ENCODE results near the gene C15orf39.
A peak's percentile ranks its signal among the peaks of the same experiment; 100 is the strongest.

DNA sequence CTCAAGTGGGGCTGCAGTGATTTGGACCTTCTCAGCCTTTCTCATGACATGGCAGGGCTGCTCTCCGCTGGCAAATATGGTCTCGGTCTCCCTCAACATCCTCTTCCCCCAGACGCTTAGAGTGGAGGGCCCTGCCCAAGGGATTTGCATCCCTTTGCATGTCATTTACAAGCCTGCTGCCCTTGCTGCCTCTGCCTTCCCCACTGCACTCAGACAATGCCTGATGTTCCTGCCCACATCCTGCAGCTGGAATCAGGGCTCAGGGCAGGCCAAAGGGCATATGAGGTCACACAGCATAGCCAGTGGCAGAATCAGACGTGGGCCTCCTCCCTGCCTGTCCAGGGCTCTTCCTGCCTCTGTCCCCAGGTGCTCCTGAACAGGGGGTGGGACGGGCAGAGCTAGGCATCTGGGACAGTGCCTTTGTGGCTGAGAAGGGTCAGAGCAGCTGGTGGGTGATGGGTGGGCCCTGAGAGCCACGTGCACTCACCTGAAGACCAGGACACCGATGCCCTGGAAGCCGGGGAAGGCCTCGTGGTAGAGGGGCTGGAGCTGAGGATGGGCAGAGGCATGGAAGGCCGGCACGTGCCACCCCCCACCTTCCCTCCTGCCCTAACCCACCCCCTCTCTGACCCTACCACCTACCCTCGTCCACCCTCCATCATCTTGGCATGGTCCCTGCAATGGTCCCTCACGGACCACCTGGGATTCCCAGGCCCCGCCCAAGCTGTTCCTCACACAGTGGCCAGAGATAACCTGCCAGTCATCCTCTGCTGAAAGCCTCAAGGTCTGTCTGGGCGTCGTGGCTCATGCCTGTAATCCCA, 29.1 kb downstream of the C15orf39 start:
- TF ChIP-seq, protein P1, sequence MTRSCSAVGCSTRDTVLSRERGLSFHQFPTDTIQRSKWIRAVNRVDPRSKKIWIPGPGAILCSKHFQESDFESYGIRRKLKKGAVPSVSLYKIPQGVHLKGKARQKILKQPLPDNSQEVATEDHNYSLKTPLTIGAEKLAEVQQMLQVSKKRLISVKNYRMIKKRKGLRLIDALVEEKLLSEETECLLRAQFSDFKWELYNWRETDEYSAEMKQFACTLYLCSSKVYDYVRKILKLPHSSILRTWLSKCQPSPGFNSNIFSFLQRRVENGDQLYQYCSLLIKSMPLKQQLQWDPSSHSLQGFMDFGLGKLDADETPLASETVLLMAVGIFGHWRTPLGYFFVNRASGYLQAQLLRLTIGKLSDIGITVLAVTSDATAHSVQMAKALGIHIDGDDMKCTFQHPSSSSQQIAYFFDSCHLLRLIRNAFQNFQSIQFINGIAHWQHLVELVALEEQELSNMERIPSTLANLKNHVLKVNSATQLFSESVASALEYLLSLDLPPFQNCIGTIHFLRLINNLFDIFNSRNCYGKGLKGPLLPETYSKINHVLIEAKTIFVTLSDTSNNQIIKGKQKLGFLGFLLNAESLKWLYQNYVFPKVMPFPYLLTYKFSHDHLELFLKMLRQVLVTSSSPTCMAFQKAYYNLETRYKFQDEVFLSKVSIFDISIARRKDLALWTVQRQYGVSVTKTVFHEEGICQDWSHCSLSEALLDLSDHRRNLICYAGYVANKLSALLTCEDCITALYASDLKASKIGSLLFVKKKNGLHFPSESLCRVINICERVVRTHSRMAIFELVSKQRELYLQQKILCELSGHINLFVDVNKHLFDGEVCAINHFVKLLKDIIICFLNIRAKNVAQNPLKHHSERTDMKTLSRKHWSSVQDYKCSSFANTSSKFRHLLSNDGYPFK (CRISPR knock-in tag; IDR thresholded peaks at IDR 0.05; ENCODE audit: borderline replicate concordance): no peak
- TF ChIP-seq, protein P2, sequence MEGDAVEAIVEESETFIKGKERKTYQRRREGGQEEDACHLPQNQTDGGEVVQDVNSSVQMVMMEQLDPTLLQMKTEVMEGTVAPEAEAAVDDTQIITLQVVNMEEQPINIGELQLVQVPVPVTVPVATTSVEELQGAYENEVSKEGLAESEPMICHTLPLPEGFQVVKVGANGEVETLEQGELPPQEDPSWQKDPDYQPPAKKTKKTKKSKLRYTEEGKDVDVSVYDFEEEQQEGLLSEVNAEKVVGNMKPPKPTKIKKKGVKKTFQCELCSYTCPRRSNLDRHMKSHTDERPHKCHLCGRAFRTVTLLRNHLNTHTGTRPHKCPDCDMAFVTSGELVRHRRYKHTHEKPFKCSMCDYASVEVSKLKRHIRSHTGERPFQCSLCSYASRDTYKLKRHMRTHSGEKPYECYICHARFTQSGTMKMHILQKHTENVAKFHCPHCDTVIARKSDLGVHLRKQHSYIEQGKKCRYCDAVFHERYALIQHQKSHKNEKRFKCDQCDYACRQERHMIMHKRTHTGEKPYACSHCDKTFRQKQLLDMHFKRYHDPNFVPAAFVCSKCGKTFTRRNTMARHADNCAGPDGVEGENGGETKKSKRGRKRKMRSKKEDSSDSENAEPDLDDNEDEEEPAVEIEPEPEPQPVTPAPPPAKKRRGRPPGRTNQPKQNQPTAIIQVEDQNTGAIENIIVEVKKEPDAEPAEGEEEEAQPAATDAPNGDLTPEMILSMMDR (CRISPR knock-in tag; IDR thresholded peaks at IDR 0.05): no peak
- peak; percentile 81 for TF ChIP-seq RXRA (CRISPR knock-in tag; IDR thresholded peaks at IDR 0.05)
- TF ChIP-seq, protein P3, sequence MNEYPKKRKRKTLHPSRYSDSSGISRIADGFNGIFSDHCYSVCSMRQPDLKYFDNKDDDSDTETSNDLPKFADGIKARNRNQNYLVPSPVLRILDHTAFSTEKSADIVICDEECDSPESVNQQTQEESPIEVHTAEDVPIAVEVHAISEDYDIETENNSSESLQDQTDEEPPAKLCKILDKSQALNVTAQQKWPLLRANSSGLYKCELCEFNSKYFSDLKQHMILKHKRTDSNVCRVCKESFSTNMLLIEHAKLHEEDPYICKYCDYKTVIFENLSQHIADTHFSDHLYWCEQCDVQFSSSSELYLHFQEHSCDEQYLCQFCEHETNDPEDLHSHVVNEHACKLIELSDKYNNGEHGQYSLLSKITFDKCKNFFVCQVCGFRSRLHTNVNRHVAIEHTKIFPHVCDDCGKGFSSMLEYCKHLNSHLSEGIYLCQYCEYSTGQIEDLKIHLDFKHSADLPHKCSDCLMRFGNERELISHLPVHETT (CRISPR knock-in tag; conservative IDR thresholded peaks at IDR 0.05): no peak
- no peak for TF ChIP-seq MZF1 (CRISPR knock-in tag; IDR thresholded peaks at IDR 0.05; ENCODE audit: borderline replicate concordance)
- no peak for TF ChIP-seq HDAC6 (IDR thresholded peaks at IDR 0.05; ENCODE audit: low read depth, low read length)
- TF ChIP-seq, protein P4, sequence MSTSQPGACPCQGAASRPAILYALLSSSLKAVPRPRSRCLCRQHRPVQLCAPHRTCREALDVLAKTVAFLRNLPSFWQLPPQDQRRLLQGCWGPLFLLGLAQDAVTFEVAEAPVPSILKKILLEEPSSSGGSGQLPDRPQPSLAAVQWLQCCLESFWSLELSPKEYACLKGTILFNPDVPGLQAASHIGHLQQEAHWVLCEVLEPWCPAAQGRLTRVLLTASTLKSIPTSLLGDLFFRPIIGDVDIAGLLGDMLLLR (CRISPR knock-in tag; IDR thresholded peaks at IDR 0.05): no peak
- TF ChIP-seq POLR2AphosphoS5 (IDR thresholded peaks at IDR 0.05; ENCODE audit: low read depth, low read length): no peak
- TF ChIP-seq HCFC1 (IDR thresholded peaks at IDR 0.05; ENCODE audit: low read depth, low read length): no peak
- no peak for TF ChIP-seq ZNF576 (CRISPR knock-in tag; IDR thresholded peaks at IDR 0.05)
- no peak for TF ChIP-seq SIN3A (IDR thresholded peaks at IDR 0.05; ENCODE audit: borderline replicate concordance, low read depth, low read length)
- TF ChIP-seq, protein P5, sequence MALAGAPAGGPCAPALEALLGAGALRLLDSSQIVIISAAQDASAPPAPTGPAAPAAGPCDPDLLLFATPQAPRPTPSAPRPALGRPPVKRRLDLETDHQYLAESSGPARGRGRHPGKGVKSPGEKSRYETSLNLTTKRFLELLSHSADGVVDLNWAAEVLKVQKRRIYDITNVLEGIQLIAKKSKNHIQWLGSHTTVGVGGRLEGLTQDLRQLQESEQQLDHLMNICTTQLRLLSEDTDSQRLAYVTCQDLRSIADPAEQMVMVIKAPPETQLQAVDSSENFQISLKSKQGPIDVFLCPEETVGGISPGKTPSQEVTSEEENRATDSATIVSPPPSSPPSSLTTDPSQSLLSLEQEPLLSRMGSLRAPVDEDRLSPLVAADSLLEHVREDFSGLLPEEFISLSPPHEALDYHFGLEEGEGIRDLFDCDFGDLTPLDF (CRISPR knock-in tag; IDR thresholded peaks at IDR 0.05): no peak

All from HepG2 (cell line).